HUES64 (cell line): ENCODE data around the gene PARP6.

ENCODE experiments used
- H3K27ac ChIP-seq: 2 replicates; pipeline ENCODE4 v1.7.0; 2013; ENCODE audit warnings: low read depth, low read length, inconsistent platforms
- H3K27me3 ChIP-seq: 2 replicates; pipeline ENCODE4 v1.6.1; 2013; ENCODE audit warnings: mild to moderate bottlenecking, low read length; ENCODE audit not compliant: insufficient read depth
- H3K36me3 ChIP-seq: 2 replicates; pipeline ENCODE4 v1.6.1; 2013; ENCODE audit warnings: mild to moderate bottlenecking, low read length; ENCODE audit not compliant: insufficient read depth
- H3K4me1 ChIP-seq: 2 replicates; pipeline ENCODE4 v1.6.1; 2013; ENCODE audit warnings: mild to moderate bottlenecking, low read length, moderate library complexity; ENCODE audit not compliant: insufficient read depth
- H3K4me3 ChIP-seq: 2 replicates; pipeline ENCODE4 v1.5.1; 2013; ENCODE audit warnings: mild to moderate bottlenecking, low read length, moderate library complexity
- H3K9ac ChIP-seq: 2 replicates; pipeline ENCODE4 v1.6.1; 2013; ENCODE audit warnings: mild to moderate bottlenecking, low read depth, low read length
- H3K9me3 ChIP-seq: 2 replicates; pipeline ENCODE4 v1.6.1; 2013; ENCODE audit warnings: low read depth, low read length; ENCODE audit not compliant: insufficient read depth
- WGBS: fragments of 150-250, 120-280 bp; methylation state at CpG from one replicate; pipeline ENCODE4 v1.1.7; 2013; ENCODE audit warnings: missing lambda C conversion rate; 5-methylcytosine and 5-hydroxymethylcytosine counted together

Gene PARP6

GRCh38 chr15:72306211-72306785 is 33.9 kb upstream of the PARP6 start:
- Histone ChIP-seq H3K9ac (no peak overlapping the region), H3K9me3 (no peaks in the 10 kb centered on the region), H3K27ac (no peak overlapping the region), H3K4me1 (no peaks in the 10 kb centered on the region), H3K36me3 (no peaks in the 10 kb centered on the region), H3K4me3 (no peak overlapping the region), H3K27me3 (peaks cover 23% of the 10 kb centered on the region; the same call in 1 of the 2 replicates)
- 60% methylated on average over 10 of the region's 10 CpGs for WGBS

- Histone ChIP-seq H3K9ac (no peak overlapping the region), H3K27ac (no peak overlapping the region), H3K4me1 (no peaks in the 10 kb centered on the region), H3K27me3 (peaks cover 23% of the 10 kb centered on the region; the same call in 1 of the 2 replicates), H3K36me3 (no peaks in the 10 kb centered on the region), H3K9me3 (no peaks in the 10 kb centered on the region), H3K4me3 (no peak overlapping the region)
- 88% methylated on average over 7 of the region's 7 CpGs for WGBS
Measured at GRCh38 chr15:72304596-72304995, 32.2 kb upstream of the PARP6 start.

- Histone ChIP-seq H3K4me1 (no peaks in the 10 kb centered on the region), H3K9me3 (no peaks in the 10 kb centered on the region), H3K9ac (no peak overlapping the region), H3K27ac (no peak overlapping the region), H3K4me3 (no peak overlapping the region), H3K36me3 (no peaks in the 10 kb centered on the region), H3K27me3 (peaks cover 22% of the 10 kb centered on the region; the same call in 1 of the 2 replicates)
- 62% methylated on average over 1 of the region's 1 CpG for WGBS
Measured at GRCh38 chr15:72302955-72303354, 30.6 kb upstream of the PARP6 start.

- Histone ChIP-seq H3K4me3 (no peak overlapping the region), H3K36me3 (no peaks in the 10 kb centered on the region)
- 94% methylated on average over 52 of the region's 52 CpGs for WGBS
Measured at GRCh38 chr15:72289597-72290325, 17.4 kb upstream of the PARP6 start.

GRCh38 chr15:72288796-72289596 is 16.6 kb upstream of the PARP6 start:
- WGBS: 95% methylated on average over 49 of the region's 49 CpGs
- Histone ChIP-seq H3K27ac (no peak overlapping the region), H3K36me3 (no peaks in the 10 kb centered on the region), H3K27me3 (peaks cover 6% of the 10 kb centered on the region; the same call in 1 of the 2 replicates), H3K4me3 (no peak overlapping the region), H3K4me1 (no peaks in the 10 kb centered on the region), H3K9me3 (no peaks in the 10 kb centered on the region), H3K9ac (no peak overlapping the region)

More at GRCh38 chr15:72289597-72290325, 17.4 kb upstream of the PARP6 start:
- H3K27me3 ChIP-seq: peaks cover 6% of the 10 kb centered on the region; the same call in 1 of the 2 replicates
- no peak overlapping the region for H3K27ac ChIP-seq
- no peak overlapping the region for H3K9ac ChIP-seq
- H3K9me3 ChIP-seq: no peaks in the 10 kb centered on the region
- H3K4me1 ChIP-seq: no peaks in the 10 kb centered on the region

GRCh38 chr15:72285927-72286516 is 13.7 kb upstream of the PARP6 start:
- H3K27ac ChIP-seq: no peak overlapping the region
- no peak overlapping the region for H3K9ac ChIP-seq
- H3K9me3 ChIP-seq: no peaks in the 10 kb centered on the region
- H3K4me1 ChIP-seq: no peaks in the 10 kb centered on the region
- no peak overlapping the region for H3K4me3 ChIP-seq
- H3K27me3 ChIP-seq: peaks cover 5% of the 10 kb centered on the region; the same call in 1 of the 2 replicates
- no peaks in the 10 kb centered on the region for H3K36me3 ChIP-seq
- WGBS: 60% methylated on average over 9 of the region's 10 CpGs

GRCh38 chr15:72285402-72285801 is 13.0 kb upstream of the PARP6 start:
- Histone ChIP-seq H3K9me3 (no peaks in the 10 kb centered on the region), H3K27ac (no peak overlapping the region), H3K27me3 (peaks cover 5% of the 10 kb centered on the region; the same call in 1 of the 2 replicates), H3K4me3 (no peak overlapping the region), H3K9ac (no peak overlapping the region), H3K4me1 (no peaks in the 10 kb centered on the region), H3K36me3 (no peaks in the 10 kb centered on the region)
- 15% methylated on average over 2 of the region's 3 CpGs for WGBS

- H3K9ac ChIP-seq: no peak overlapping the region
- no peaks in the 10 kb centered on the region for H3K4me1 ChIP-seq
- no peaks in the 10 kb centered on the region for H3K9me3 ChIP-seq
- H3K4me3 ChIP-seq: no peak overlapping the region
- WGBS: no CpG with 5 or more reads among the region's 1 CpG
- H3K36me3 ChIP-seq: no peaks in the 10 kb centered on the region
- peaks cover 5% of the 10 kb centered on the region; the same call in 1 of the 2 replicates for H3K27me3 ChIP-seq
- H3K27ac ChIP-seq: no peak overlapping the region
Measured at GRCh38 chr15:72284781-72285180, 12.4 kb upstream of the PARP6 start.

- Histone ChIP-seq H3K9ac (no peak overlapping the region), H3K36me3 (no peaks in the 10 kb centered on the region), H3K4me3 (no peak overlapping the region), H3K27me3 (peaks cover 12% of the 10 kb centered on the region; the same call in 1 of the 2 replicates), H3K27ac (no peak overlapping the region), H3K9me3 (no peaks in the 10 kb centered on the region), H3K4me1 (no peaks in the 10 kb centered on the region)
- 82% methylated on average over 3 of the region's 3 CpGs for whole genome bisulfite sequencing
Measured at GRCh38 chr15:72281713-72282112, 9.4 kb upstream of the PARP6 start.

GRCh38 chr15:72280751-72281150 is 8.4 kb upstream of the PARP6 start:
- Histone ChIP-seq H3K9ac (no peak overlapping the region), H3K4me1 (no peaks in the 10 kb centered on the region), H3K27me3 (peaks cover 19% of the 10 kb centered on the region), H3K9me3 (no peaks in the 10 kb centered on the region), H3K4me3 (no peak overlapping the region), H3K36me3 (no peaks in the 10 kb centered on the region), H3K27ac (no peak overlapping the region)
- 84% methylated on average over 2 of the region's 2 CpGs for WGBS

GRCh38 chr15:72278737-72279136 is 6.4 kb upstream of the PARP6 start:
- H3K9me3 ChIP-seq: no peaks in the 10 kb centered on the region
- no peak overlapping the region for H3K4me3 ChIP-seq
- H3K27me3 ChIP-seq: peaks cover 28% of the 10 kb centered on the region
- H3K36me3 ChIP-seq: no peaks in the 10 kb centered on the region
- 82% methylated on average over 1 of the region's 1 CpG for WGBS
- H3K9ac ChIP-seq: no peak overlapping the region
- H3K4me1 ChIP-seq: no peaks in the 10 kb centered on the region
- H3K27ac ChIP-seq: no peak overlapping the region
